ENCODE results near the gene ARHGAP23. TPM values are rescaled to one million over a fixed set of nuclear protein-coding genes. Genes with fewer than 3 reads are reported as not detected.
A peak's percentile ranks its signal among the peaks of the same experiment; 100 is the strongest.

Gene ARHGAP23
- polyA plus RNA-seq, 3 donors from 2014 or later = not detected

DNA sequence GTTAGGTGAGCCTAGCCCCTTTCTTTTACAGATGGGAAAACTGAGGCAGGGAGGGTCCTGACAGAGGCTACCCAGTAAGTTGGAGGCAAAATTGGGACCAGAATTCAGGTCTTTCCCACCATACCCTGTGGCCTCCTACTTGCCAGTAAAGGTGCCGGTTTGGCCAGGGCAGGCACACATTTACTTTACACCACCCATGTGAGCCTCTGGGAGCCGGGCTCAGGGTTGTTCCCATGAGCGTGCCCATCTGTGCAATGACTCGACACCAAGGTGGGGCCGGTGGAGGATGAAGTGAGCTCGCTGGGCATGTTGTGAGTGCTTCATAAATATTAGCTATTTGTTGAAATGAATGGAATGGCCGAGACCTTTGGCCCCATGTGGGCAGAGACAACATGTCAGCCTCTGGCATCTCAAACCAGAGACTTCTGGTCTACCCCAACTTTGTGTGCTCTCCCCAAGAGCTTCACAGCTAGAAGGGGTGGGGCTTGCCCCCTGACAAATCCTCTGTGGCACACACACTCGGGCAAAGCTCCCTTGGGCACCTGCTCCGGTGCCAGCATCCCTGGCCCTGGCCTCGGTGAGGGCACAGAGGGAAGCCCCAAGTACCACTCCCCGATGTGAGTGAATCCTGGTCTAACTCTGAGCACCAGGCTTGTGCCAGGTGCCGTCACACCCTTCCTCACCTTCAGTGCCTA, 117.4 kb downstream of the ARHGAP23 start:
- no peak for DNase-seq
- Mint-ChIP-seq H3K27me3 (ENCODE audit: low read depth in 3 of 3) (peaks cover 6 to 9% (median 7%) of the 10 kb centered on the region in 3 donors), H3K27ac (no peak overlapping the region), H3K4me3 (no peak overlapping the region), H3K36me3 (no peaks in the 10 kb centered on the region), H3K9me3 (peaks cover 0 to 1% (median 0%) of the 10 kb centered on the region in 6 donors), H3K4me1 (no peaks in the 10 kb centered on the region)

- DNase-seq = no peak
- Mint-ChIP-seq H3K27me3 (ENCODE audit: low read depth in 3 of 3) (peaks cover 7 to 8% (median 7%) of the 10 kb centered on the region in 3 donors), H3K4me3 (no peak overlapping the region), H3K36me3 (no peaks in the 10 kb centered on the region), H3K9me3 (peaks cover 0 to 1% (median 0%) of the 10 kb centered on the region in 6 donors), H3K4me1 (no peaks in the 10 kb centered on the region), H3K27ac (no peak overlapping the region)
Observed at GRCh38 chr17:38546396-38546795, 118.1 kb downstream of the ARHGAP23 start.

DNA sequence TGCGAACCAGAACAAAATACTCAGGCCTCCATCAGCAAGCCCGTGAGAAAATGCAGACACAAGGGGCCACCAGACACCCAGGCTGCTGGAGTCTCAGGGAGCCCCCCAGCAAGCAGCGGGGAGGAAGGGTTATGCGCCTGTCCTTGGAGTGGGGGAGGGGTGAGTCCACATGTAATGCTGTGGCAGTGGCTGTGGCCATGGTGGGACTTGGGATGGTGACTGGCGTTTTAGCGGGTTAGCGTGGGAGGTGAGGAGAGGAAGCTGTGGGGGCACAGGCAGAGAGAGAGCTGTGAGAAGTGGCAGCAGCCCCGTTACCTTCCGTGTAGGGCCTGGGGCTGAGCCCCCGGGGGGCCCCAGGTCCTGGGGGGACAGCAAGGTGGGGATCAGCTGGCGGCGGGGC, 119.2 kb downstream of the ARHGAP23 start:
- Mint-ChIP-seq H3K9me3 (peaks cover 0 to 1% (median 0%) of the 10 kb centered on the region in 6 donors), H3K27ac (no peak overlapping the region), H3K27me3 (ENCODE audit: low read depth in 3 of 3) (peaks cover 4 to 8% (median 7%) of the 10 kb centered on the region in 3 donors), H3K4me1 (no peaks in the 10 kb centered on the region), H3K4me3 (no peak overlapping the region), H3K36me3 (no peaks in the 10 kb centered on the region)
- no peak for DNase-seq

- DNase-seq = no peak
- H3K9me3 Mint-ChIP-seq = peaks cover 0 to 1% (median 0%) of the 10 kb centered on the region in 6 donors
- H3K4me1 Mint-ChIP-seq = no peaks in the 10 kb centered on the region
- no peaks in the 10 kb centered on the region for H3K36me3 Mint-ChIP-seq
- H3K27ac Mint-ChIP-seq = no peak overlapping the region
- H3K4me3 Mint-ChIP-seq = no peak overlapping the region
- peaks cover 0 to 8% (median 7%) of the 10 kb centered on the region in 3 donors for H3K27me3 Mint-ChIP-seq (ENCODE audit: low read depth in 3 of 3)
Observed at GRCh38 chr17:38549285-38549684, 121.0 kb downstream of the ARHGAP23 start.

- H3K4me3 Mint-ChIP-seq = no peak overlapping the region
- H3K27ac Mint-ChIP-seq = no peak overlapping the region
- H3K4me1 Mint-ChIP-seq = no peaks in the 10 kb centered on the region
- DNase-seq = no peak
- H3K36me3 Mint-ChIP-seq = no peaks in the 10 kb centered on the region
- H3K9me3 Mint-ChIP-seq = peaks cover 0 to 1% (median 0%) of the 10 kb centered on the region in 6 donors
- peaks cover 0 to 11% (median 7%) of the 10 kb centered on the region in 3 donors for H3K27me3 Mint-ChIP-seq (ENCODE audit: low read depth in 3 of 3)
Observed at GRCh38 chr17:38550661-38551060, 122.4 kb downstream of the ARHGAP23 start.

DNA sequence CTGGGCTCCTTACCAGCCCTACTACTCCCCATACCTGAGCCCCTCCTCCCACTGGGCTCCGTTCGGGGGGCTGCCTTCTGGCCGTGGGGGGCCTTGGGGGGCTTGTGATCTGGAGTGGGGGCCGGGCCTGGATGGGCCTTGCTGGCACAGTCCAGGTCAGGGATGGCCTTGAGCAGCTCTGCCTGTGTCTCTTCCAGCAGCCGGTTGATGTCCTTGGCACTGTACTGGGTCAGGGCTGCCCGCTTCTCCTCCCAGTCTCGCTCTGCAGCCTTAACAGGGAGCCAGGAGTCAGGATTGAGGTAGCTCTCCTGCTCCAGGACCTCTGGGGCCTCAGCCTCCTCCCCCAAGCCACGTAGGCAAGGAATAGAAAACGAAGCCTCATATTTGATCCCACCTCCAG, 122.9 kb downstream of the ARHGAP23 start:
- Mint-ChIP-seq H3K4me1 (no peaks in the 10 kb centered on the region), H3K9me3 (peaks cover 0 to 1% (median 0%) of the 10 kb centered on the region in 6 donors), H3K27me3 (ENCODE audit: low read depth in 3 of 3) (peaks cover 0 to 11% (median 7%) of the 10 kb centered on the region in 3 donors), H3K27ac (no peak overlapping the region), H3K4me3 (no peak overlapping the region), H3K36me3 (no peaks in the 10 kb centered on the region)
- no peak for DNase-seq

- no peak for DNase-seq
- peaks cover 0 to 1% (median 0%) of the 10 kb centered on the region in 6 donors for H3K9me3 Mint-ChIP-seq
- H3K36me3 Mint-ChIP-seq = no peaks in the 10 kb centered on the region
- H3K4me1 Mint-ChIP-seq = no peaks in the 10 kb centered on the region
- no peak overlapping the region for H3K27ac Mint-ChIP-seq
- peaks cover 0 to 11% (median 5%) of the 10 kb centered on the region in 3 donors for H3K27me3 Mint-ChIP-seq (ENCODE audit: low read depth in 3 of 3)
- no peak overlapping the region for H3K4me3 Mint-ChIP-seq
Observed at GRCh38 chr17:38552343-38552742, 124.1 kb downstream of the ARHGAP23 start.

DNA sequence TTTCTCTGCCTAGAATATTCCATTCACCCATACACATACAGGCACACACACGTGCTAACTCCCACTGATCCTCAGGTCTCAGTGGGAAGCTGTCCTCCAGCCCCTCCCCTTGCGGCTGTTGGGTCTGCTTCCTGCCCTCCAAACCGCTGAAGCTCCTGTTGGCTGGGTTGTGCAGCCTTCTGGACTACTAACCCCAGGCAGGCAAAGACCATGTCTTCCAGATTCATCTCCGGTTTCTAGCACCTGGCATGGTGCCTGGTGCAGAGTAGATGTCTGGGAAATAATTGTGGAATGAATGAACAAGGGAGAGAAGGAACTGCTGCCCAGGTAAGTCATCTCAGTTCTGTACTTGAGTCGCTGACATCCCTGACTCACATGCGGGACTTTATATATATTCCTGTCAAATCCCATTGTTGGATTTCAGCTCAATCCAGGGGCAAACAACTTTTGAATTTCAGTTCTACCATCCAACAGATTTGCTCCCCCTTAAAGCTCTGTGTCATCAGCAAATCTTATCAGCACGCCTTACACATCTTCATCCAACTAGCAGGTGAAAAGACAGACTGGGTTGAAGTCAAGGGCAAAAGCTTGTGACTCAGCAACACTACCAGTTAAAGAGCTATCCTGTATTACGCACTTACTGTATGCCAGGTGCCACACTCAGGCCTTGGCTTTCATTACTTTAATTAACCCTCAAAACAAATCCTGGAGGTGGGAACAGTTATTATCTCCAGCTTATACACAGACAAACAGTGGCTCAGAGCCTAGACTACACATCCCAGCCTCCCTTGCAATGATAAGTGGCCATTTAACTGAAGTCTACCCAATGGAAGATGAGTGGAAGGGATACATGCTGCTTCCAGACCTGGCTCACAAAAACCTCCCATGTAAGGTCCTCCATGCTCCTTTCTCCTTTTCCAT, 126.4 kb downstream of the ARHGAP23 start:
- H3K36me3 Mint-ChIP-seq = no peaks in the 10 kb centered on the region
- H3K4me1 Mint-ChIP-seq = peaks cover 11 to 15% of the 10 kb centered on the region in 2 donors
- peaks cover 8% of the 10 kb centered on the region in 3 donors for H3K27me3 Mint-ChIP-seq (ENCODE audit: low read depth in 3 of 3)
- DNase-seq = no peak
- H3K4me3 Mint-ChIP-seq = no peak overlapping the region
- no peak overlapping the region for H3K27ac Mint-ChIP-seq
- H3K9me3 Mint-ChIP-seq = no peaks in the 10 kb centered on the region

GRCh38 chr17:38556239-38556638, 128.0 kb downstream of the ARHGAP23 start:
- H3K27me3 Mint-ChIP-seq (ENCODE audit: low read depth in 3 of 3) = peaks cover 8 to 12% (median 12%) of the 10 kb centered on the region in 3 donors

GRCh38 chr17:38557396-38557795, 129.1 kb downstream of the ARHGAP23 start:
- Mint-ChIP-seq H3K9me3 (no peaks in the 10 kb centered on the region), H3K27ac (no peak overlapping the region), H3K36me3 (no peaks in the 10 kb centered on the region)

More at GRCh38 chr17:38556239-38556638, 128.0 kb downstream of the ARHGAP23 start:
- DNase-seq = no peak
- Mint-ChIP-seq H3K27ac (no peak overlapping the region), H3K36me3 (no peaks in the 10 kb centered on the region), H3K4me1 (peaks cover 17 to 23% of the 10 kb centered on the region in 2 donors), H3K4me3 (peak overlapping the region in 2 of 5 donors; percentile 6 to 62), H3K9me3 (no peaks in the 10 kb centered on the region)

DNA sequence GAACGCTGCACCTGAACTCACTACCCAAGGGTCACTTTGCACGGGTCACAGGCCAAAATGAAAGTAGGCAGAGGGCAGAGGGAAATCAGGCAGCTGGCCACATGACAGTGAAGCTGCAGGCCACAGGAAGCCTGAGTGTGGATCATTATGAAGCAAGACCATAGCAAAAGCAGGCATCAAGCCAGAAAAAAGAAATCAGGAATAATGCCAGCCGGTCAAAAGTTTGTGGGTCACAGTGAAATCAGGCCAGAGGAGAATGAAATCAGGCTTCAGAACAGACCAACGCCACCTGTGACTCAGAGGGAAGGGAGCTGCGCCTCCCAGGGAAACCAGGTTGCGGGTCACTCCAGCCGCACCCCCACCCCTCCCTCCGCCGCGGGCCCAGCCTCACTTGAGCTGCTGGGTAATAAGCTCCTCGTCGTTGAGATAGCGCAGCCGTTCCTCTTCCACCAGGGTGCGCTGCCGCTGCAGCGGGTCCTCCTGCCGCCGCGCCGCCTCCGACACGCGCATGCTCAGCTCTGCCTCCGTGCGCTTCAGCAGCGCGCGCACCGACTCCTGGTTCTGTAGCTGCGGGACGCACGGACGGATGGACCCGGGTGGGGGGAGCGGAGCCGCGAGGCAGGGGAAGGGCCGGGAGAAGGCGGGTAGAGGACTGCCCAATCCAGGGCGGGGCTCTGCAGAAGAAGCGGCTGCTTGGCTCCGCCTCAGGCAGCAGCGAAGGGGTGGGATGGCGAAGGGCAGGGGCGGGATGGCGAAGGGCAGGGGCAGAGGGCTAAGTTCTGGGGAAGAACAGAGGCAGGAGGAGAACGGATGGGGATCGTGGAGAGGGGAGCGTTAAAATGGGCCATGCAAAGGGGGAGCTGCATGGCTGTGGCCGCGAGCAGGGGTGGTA, 129.8 kb downstream of the ARHGAP23 start:
- Mint-ChIP-seq H3K4me3 (peak overlapping the region; percentile 89 to 97 (median 94)), H3K27me3 (ENCODE audit: low read depth in 3 of 3) (peaks cover 11 to 19% (median 12%) of the 10 kb centered on the region in 3 donors), H3K36me3 (no peaks in the 10 kb centered on the region), H3K4me1 (peaks cover 17 to 23% of the 10 kb centered on the region in 2 donors), H3K9me3 (no peaks in the 10 kb centered on the region), H3K27ac (peak overlapping the region in 1 of 6 donors; percentile 17)
- peak; percentile 81 to 87 (median 86) for DNase-seq

More at GRCh38 chr17:38557396-38557795, 129.1 kb downstream of the ARHGAP23 start:
- no peak for DNase-seq
- Mint-ChIP-seq H3K4me1 (peaks cover 17 to 23% of the 10 kb centered on the region in 2 donors), H3K4me3 (peak overlapping the region in 4 of 5 donors; percentile 60 to 97 (median 76)), H3K27me3 (ENCODE audit: low read depth in 3 of 3) (peaks cover 10 to 16% (median 12%) of the 10 kb centered on the region in 3 donors)

GRCh38 chr17:38558728-38559050, 130.4 kb downstream of the ARHGAP23 start:
- peaks cover 13 to 20% (median 13%) of the 10 kb centered on the region in 3 donors for H3K27me3 Mint-ChIP-seq (ENCODE audit: low read depth in 3 of 3)
- no peaks in the 10 kb centered on the region for H3K9me3 Mint-ChIP-seq
- peak in 1 of 3 donors; percentile 34 for DNase-seq
- H3K4me1 Mint-ChIP-seq = peaks cover 17 to 27% of the 10 kb centered on the region in 2 donors
- peak overlapping the region in 3 of 6 donors; percentile 17 to 82 (median 76) for H3K27ac Mint-ChIP-seq
- H3K4me3 Mint-ChIP-seq = peak overlapping the region; percentile 89 to 97 (median 94)
- no peaks in the 10 kb centered on the region for H3K36me3 Mint-ChIP-seq
